Panc1 (cell line): ENCODE measurements around the gene ABCA1. TPM values are rescaled to one million over a fixed set of nuclear protein-coding genes. Genes with fewer than 3 reads are reported as not detected.

ENCODE experiments used
- ATAC-seq: fragments of 200-7000 bp; cut with Tn5 transposase; 2 replicates; pipeline ENCODE4 v1.9.1; 2020; ENCODE audit warnings: mild to moderate bottlenecking, moderate library complexity
- BruUV-seq: library from RNA; stranded (reverse); fragments of 400-500 nt; replicated peaks from 2 replicates; lab custom pipeline; 2021; lab: Mats Ljungman, UMichigan
- CTCF ChIA-PET: fragments of 300-600 bp; sonication (Branson Sonifier 250); formaldehyde crosslinking; loops from one replicate; lab custom pipeline; 2022; ENCODE audit warnings: antibody characterized with exemption; lab: Charles Lee
- POLR2A ChIA-PET: fragments of 300-600 bp; sonication (Branson Sonifier 250); formaldehyde crosslinking; loops from one replicate; lab custom pipeline; 2022; ENCODE audit warnings: antibody characterized with exemption; lab: Charles Lee
- DNase-seq: peaks from one replicate; pipeline ENCODE4 v3.0.0-alpha.2; 2010; ENCODE audit warnings: low read depth, low spot score
- H3K27ac ChIP-seq: 2 replicates; pipeline ENCODE4 v1.5.1; 2011; ENCODE audit warnings: mild to moderate bottlenecking, low read length, inconsistent platforms
- H3K27me3 ChIP-seq: fragments of 200-500 bp; sonication (Bioruptor generic); 2 replicates; pipeline ENCODE4 v1.6.0; 2014; ENCODE audit warnings: low read length, inconsistent platforms; ENCODE audit not compliant: control insufficient read depth, insufficient read depth
- H3K36me3 ChIP-seq: fragments of 200-500 bp; sonication (Bioruptor generic); 2 replicates; pipeline ENCODE4 v1.5.1; 2014; ENCODE audit warnings: inconsistent platforms, mild to moderate bottlenecking, low read length, moderate library complexity; ENCODE audit not compliant: control insufficient read depth, insufficient read depth
- H3K4me1 ChIP-seq: 2 replicates; pipeline ENCODE4 v1.5.1; 2011; ENCODE audit warnings: inconsistent platforms, mild to moderate bottlenecking, low read length, moderate library complexity; ENCODE audit not compliant: control insufficient read depth, insufficient read depth
- H3K4me3 ChIP-seq, 2 experiments: 2 replicates each; pipeline ENCODE4 v1.5.1; 2011 to 2012; ENCODE audit warnings: low read depth in 2 of 2, low read length in 2 of 2, mild to moderate bottlenecking in 2 of 2, inconsistent platforms in 1 of 2, moderate library complexity in 1 of 2
- H3K9me3 ChIP-seq: fragments of 200-500 bp; sonication (Bioruptor generic); 2 replicates; pipeline ENCODE4 v1.5.1; 2014; ENCODE audit warnings: low read depth, mild to moderate bottlenecking, inconsistent platforms, low read length, moderate library complexity; ENCODE audit not compliant: control insufficient read depth, insufficient read depth
- POLR2AphosphoS5 ChIP-seq: IDR thresholded peaks from 2 replicates; pipeline ENCODE4 v1.6.1; 2012; ENCODE audit warnings: mild to moderate bottlenecking, low read depth, low read length, moderate library complexity
- SIN3A ChIP-seq: IDR thresholded peaks from 2 replicates; pipeline ENCODE4 v1.6.1; 2012; ENCODE audit warnings: low read depth, mild to moderate bottlenecking, low read length, moderate library complexity, borderline replicate concordance; ENCODE audit not compliant: insufficient read depth
- TCF7L2 ChIP-seq: IDR thresholded peaks from 2 replicates; pipeline ENCODE4 v1.6.1; 2011; ENCODE audit warnings: mild to moderate bottlenecking, low read depth, low read length, inconsistent platforms
- in situ Hi-C: cut with HindIII; loops from 2 replicates; pipeline ENCODE4 v1.10.0; 2016; ENCODE audit warnings: low sequenced_read_pairs, low pct_unique_long_range_greater_than_20kb
- intact Hi-C: fragments of 100-400 bp; cut with micrococcal nuclease; formaldehyde crosslinking; loops from one replicate; pipeline ENCODE4 v1.10.0; 2022; ENCODE audit not compliant: unreplicated experiment
- total RNA-seq: library from RNA; stranded (reverse); gene quantifications from one replicate; pipeline ENCODE4 v1.2.1, GENCODE V29; 2021; ENCODE audit not compliant: unreplicated experiment
- TF ChIP-seq, protein P1 (sequence below): fragments of 450-650 bp; IDR thresholded peaks from 2 replicates; pipeline ENCODE4 v1.5.1; 2017; ENCODE audit warnings: mild to moderate bottlenecking
- TF ChIP-seq, protein P2 (sequence below), 2 experiments: IDR thresholded peaks; 2 replicates each; pipeline ENCODE4 v1.6.1; 2011 to 2012; ENCODE audit warnings: low read depth in 2 of 2, control low read depth in 1 of 2, low read length in 1 of 2, mild to moderate bottlenecking in 1 of 2, moderate library complexity in 1 of 2; ENCODE audit not compliant: insufficient read depth in 1 of 2

Gene ABCA1
- total RNA-seq, 1 experiment from 2014 or later = 2.6 TPM

DNA sequence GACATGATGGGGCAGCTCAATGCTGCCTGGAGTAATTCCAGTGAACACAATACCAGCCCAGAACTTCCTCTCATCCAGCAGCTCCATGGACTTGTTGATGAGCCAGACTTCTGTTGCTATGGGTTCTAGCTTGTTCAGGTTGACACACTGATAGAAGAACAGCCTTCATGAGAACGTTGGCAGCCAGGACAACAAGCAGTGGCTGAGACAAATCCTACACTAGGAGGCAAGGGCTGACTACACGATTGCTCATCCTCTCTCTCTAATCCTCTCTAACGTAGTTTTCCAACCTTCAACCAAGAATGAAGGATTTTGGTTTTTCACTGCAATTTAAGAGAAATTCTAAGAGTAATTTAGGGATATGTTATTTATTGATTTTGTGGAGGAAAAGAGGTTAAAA, 96.3 kb downstream of the ABCA1 start:
- ChIA-PET POLR2A (no interaction called here), CTCF (no interaction called here)
- TF ChIP-seq TCF7L2 (no peak), POLR2AphosphoS5 (no peak), SIN3A (no peak)
- TF ChIP-seq, protein P1, sequence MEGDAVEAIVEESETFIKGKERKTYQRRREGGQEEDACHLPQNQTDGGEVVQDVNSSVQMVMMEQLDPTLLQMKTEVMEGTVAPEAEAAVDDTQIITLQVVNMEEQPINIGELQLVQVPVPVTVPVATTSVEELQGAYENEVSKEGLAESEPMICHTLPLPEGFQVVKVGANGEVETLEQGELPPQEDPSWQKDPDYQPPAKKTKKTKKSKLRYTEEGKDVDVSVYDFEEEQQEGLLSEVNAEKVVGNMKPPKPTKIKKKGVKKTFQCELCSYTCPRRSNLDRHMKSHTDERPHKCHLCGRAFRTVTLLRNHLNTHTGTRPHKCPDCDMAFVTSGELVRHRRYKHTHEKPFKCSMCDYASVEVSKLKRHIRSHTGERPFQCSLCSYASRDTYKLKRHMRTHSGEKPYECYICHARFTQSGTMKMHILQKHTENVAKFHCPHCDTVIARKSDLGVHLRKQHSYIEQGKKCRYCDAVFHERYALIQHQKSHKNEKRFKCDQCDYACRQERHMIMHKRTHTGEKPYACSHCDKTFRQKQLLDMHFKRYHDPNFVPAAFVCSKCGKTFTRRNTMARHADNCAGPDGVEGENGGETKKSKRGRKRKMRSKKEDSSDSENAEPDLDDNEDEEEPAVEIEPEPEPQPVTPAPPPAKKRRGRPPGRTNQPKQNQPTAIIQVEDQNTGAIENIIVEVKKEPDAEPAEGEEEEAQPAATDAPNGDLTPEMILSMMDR = no peak
- TF ChIP-seq, protein P2, sequence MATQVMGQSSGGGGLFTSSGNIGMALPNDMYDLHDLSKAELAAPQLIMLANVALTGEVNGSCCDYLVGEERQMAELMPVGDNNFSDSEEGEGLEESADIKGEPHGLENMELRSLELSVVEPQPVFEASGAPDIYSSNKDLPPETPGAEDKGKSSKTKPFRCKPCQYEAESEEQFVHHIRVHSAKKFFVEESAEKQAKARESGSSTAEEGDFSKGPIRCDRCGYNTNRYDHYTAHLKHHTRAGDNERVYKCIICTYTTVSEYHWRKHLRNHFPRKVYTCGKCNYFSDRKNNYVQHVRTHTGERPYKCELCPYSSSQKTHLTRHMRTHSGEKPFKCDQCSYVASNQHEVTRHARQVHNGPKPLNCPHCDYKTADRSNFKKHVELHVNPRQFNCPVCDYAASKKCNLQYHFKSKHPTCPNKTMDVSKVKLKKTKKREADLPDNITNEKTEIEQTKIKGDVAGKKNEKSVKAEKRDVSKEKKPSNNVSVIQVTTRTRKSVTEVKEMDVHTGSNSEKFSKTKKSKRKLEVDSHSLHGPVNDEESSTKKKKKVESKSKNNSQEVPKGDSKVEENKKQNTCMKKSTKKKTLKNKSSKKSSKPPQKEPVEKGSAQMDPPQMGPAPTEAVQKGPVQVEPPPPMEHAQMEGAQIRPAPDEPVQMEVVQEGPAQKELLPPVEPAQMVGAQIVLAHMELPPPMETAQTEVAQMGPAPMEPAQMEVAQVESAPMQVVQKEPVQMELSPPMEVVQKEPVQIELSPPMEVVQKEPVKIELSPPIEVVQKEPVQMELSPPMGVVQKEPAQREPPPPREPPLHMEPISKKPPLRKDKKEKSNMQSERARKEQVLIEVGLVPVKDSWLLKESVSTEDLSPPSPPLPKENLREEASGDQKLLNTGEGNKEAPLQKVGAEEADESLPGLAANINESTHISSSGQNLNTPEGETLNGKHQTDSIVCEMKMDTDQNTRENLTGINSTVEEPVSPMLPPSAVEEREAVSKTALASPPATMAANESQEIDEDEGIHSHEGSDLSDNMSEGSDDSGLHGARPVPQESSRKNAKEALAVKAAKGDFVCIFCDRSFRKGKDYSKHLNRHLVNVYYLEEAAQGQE (IDR thresholded peaks at IDR 0.05; ENCODE audit: insufficient read depth in 1 of 2, low read depth in 2 of 2, low read length in 1 of 2) = no peak
- no peak for ATAC-seq
- in situ Hi-C loops = no loop called here
- no peak overlapping the region for H3K4me3 ChIP-seq
- H3K27me3 ChIP-seq = no peaks in the 10 kb centered on the region
- intact Hi-C loops = no loop called here
- H3K27ac ChIP-seq = no peak overlapping the region
- DNase-seq = no peak
- H3K9me3 ChIP-seq = no peaks in the 10 kb centered on the region
- BruUV-seq = no TSS peak
- no peaks in the 10 kb centered on the region for H3K4me1 ChIP-seq
- H3K36me3 ChIP-seq = no peaks in the 10 kb centered on the region

DNA sequence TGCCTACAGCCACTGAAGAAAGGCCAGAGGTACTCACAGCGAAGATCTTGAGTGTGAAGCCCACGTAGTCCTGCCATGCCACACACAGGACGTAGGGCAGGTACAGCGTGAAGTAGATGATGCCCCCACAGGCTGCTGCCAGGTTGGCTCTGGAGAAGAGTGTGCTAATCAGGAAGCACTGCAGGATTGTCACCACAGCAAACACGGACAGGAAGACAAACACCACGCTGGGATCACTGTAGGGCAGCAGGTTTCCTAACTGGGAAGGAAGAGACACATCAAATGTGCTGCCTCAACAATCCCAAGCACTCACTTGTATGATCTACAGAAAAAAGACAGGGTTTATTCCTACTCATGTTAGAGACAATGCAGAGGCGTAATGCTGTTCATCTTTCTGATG, 101.0 kb downstream of the ABCA1 start:
- no peak for ATAC-seq
- POLR2A ChIA-PET = no interaction called here
- BruUV-seq = no TSS peak
- no peaks in the 10 kb centered on the region for H3K4me1 ChIP-seq
- H3K36me3 ChIP-seq = no peaks in the 10 kb centered on the region
- DNase-seq = no peak
- H3K9me3 ChIP-seq = no peaks in the 10 kb centered on the region
- no peak overlapping the region for H3K27ac ChIP-seq
- intact Hi-C loops (no loop called here), in situ Hi-C loops (no loop called here)
- no peaks in the 10 kb centered on the region for H3K27me3 ChIP-seq
- H3K4me3 ChIP-seq = no peak overlapping the region
- TF ChIP-seq, protein P1 = no peak
- TF ChIP-seq POLR2AphosphoS5 (no peak), SIN3A (no peak), TCF7L2 (no peak)
- TF ChIP-seq, protein P2 (IDR thresholded peaks at IDR 0.05; ENCODE audit: insufficient read depth in 1 of 2, low read depth in 2 of 2, low read length in 1 of 2) = no peak
- CTCF ChIA-PET = no interaction called here
